Measurements from ENCODE around the gene CTSE.
A peak's percentile ranks its signal among the peaks of the same experiment; 100 is the strongest.

The CTSE gene

DNA sequence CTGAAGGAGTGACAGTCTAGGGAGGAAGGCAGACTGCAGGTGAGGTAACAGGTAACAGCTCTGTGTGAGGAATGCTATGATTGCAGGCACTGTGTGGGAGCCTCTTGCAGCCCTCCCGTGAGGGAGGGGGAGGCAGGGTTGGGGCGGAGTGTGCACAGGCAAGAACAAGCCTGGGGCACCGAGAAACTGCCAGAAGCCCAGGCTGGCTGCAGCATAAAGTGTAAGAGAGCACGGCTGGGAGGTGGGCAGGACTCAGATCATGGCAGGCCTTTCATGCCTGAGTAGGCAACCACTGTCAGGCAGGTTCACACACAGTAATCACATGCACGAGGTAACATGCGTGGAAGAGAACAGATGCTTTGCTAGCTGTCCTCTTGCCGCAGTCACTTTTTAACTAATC is 17.9 kb upstream of the CTSE start:
- H3K36me3 ChIP-seq (ENCODE audit: control insufficient read depth, insufficient read depth, low read length), result no peaks in the 10 kb centered on the region
- H3K9ac ChIP-seq (ENCODE audit: low read length), result no peak overlapping the region
- H3K4me1 ChIP-seq (ENCODE audit: control insufficient read depth, insufficient read depth, low read length), result no peaks in the 10 kb centered on the region
- no peak overlapping the region for H3K4me3 ChIP-seq (ENCODE audit: low read length)
- H3K27me3 ChIP-seq (ENCODE audit: control insufficient read depth, insufficient read depth, low read length), result no peaks in the 10 kb centered on the region
- H3K9me3 ChIP-seq (ENCODE audit: control insufficient read depth, low read length), result no peaks in the 10 kb centered on the region

DNA sequence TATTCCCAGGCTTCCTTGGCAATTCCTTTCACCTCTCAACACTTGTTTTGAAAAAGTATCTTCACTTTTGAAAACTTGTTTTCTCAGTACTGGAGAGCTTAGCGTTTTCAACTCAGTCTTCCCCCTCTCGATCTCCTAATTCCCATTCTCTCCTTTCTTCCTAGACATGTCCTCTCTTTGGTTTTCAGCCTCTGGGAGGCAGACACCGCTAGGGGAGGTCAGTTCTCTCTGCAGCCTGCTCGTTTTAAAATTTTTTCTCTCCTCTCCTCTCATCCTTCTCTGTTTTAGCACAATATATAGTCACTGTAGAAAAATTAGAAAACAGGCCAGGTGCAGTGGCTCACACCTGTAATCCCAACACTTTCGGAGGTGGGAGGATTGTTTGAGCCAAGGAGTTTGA is 16.6 kb upstream of the CTSE start:
- H3K9ac ChIP-seq (ENCODE audit: low read length), result no peak overlapping the region
- no peaks in the 10 kb centered on the region for H3K27me3 ChIP-seq (ENCODE audit: control insufficient read depth, insufficient read depth, low read length)
- no peaks in the 10 kb centered on the region for H3K36me3 ChIP-seq (ENCODE audit: control insufficient read depth, insufficient read depth, low read length)
- no peaks in the 10 kb centered on the region for H3K4me1 ChIP-seq (ENCODE audit: control insufficient read depth, insufficient read depth, low read length)
- H3K9me3 ChIP-seq (ENCODE audit: control insufficient read depth, low read length), result no peaks in the 10 kb centered on the region
- H3K4me3 ChIP-seq (ENCODE audit: low read length), result no peak overlapping the region

DNA sequence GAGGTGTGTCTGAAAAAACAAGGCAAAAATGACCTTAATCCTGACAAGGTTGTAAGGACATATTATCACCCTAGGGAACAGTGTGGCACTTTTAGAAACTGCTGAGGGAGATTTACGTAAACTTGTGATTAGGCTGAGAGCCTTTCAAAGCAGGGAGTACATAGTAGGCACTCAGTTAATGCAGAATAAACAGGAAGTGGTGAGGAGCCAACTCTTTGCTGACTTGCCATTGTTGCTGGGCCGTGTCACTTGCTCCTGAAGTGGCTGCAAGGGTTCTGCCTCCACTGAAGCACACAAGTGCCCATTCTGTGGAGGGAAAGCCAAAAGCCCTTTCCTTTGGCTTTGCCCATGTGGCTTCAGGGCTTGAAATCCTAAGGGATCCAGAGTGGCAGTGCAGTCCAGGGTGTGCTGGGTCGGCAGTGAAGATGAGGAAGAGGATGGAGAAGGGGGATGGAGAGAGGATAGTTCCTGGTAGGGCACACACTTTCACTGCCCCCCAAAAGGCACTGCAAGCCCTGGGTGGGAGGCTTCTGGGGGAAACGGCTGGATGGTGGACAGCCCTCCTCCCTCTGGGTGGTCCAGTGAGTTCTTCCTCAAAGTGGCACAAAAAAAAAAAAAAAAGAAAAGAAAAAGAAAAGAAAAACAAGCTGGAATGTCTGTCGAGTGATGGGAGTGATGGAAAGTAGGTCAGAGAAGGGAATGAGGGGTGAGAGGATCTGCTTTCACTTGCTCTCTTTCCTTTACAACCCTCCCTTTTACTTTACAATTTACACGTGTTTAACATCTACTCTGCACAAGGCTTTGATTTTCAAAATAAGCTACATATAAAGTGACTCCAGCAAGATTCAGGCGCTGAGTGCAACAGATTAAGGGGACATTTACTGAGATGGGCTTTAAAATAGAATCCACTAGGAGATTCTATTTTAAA is 15.6 kb upstream of the CTSE start:
- Histone ChIP-seq H3K4me1 (ENCODE audit: control insufficient read depth, insufficient read depth, low read length) (peaks cover 5% of the 10 kb centered on the region), H3K9ac (ENCODE audit: low read length) (no peak overlapping the region), H3K4me3 (ENCODE audit: low read length) (no peak overlapping the region), H3K27me3 (ENCODE audit: control insufficient read depth, insufficient read depth, low read length) (no peaks in the 10 kb centered on the region), H3K36me3 (ENCODE audit: control insufficient read depth, insufficient read depth, low read length) (no peaks in the 10 kb centered on the region), H3K9me3 (ENCODE audit: control insufficient read depth, low read length) (no peaks in the 10 kb centered on the region)

DNA sequence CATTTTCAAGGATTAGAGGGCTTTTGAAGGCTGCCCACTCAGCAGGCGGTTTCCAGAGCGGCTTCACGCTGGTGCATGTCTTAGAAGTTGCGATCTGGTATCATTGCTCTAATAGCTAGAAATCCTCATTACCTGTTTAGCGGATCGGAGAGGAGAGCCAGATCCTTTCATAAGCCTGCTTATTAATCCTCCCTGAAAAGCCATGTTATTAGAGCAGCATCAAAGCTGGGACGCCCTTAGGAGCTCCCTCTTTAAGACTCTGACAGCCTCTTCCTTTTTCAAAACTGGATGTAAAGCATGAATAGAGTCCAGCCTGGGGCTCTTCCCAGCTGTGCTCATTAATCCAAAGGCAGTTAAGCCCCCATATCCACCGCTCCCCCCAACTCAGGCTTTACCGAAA is 13.9 kb upstream of the CTSE start:
- Histone ChIP-seq H3K9me3 (ENCODE audit: control insufficient read depth, low read length) (no peaks in the 10 kb centered on the region), H3K4me1 (ENCODE audit: control insufficient read depth, insufficient read depth, low read length) (peaks cover 5% of the 10 kb centered on the region), H3K4me3 (ENCODE audit: low read length) (no peak overlapping the region), H3K36me3 (ENCODE audit: control insufficient read depth, insufficient read depth, low read length) (no peaks in the 10 kb centered on the region), H3K9ac (ENCODE audit: low read length) (no peak overlapping the region), H3K27me3 (ENCODE audit: control insufficient read depth, insufficient read depth, low read length) (no peaks in the 10 kb centered on the region)

DNA sequence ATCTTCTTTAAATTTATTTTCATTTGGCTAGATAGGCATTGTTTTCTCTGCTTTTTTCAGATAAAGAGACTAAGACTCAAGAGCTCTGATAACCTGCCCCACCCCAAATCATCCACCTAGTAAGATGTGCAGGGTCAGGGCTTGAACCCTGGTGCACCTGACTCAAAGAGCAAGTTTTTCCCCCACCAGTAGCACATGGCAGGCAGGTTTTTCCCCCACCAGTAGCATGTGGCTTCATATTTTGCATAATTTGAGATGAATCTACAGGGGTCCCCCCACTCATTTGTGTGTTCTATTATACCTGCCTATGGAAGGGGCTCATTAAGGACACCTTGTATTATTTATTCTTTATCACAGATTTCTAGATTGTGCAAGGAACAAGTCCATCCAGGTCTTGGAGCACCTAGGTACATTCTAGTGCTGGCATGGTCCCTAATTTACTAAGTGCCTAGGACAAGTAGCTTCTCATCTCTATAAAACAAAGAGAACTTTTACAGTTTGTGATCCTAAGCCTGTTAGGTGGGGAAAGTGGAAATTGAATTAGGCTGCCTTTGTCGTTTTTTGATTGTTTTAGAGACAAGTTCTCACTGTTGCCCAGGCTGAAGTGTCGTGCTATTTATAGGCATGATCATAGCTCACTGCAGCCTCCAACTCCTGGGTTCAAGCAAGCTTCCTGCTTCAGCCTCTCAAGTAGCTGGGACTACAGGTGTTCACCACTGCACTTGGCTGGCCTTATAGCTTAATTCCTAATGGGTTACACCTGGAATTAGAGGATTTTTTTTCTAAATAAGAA is 13.2 kb upstream of the CTSE start:
- peaks cover 5% of the 10 kb centered on the region for H3K4me1 ChIP-seq (ENCODE audit: control insufficient read depth, insufficient read depth, low read length)
- H3K36me3 ChIP-seq (ENCODE audit: control insufficient read depth, insufficient read depth, low read length), result no peaks in the 10 kb centered on the region
- H3K4me3 ChIP-seq (ENCODE audit: low read length), result no peak overlapping the region
- H3K9ac ChIP-seq (ENCODE audit: low read length), result no peak overlapping the region
- H3K27me3 ChIP-seq (ENCODE audit: control insufficient read depth, insufficient read depth, low read length), result no peaks in the 10 kb centered on the region
- H3K9me3 ChIP-seq (ENCODE audit: control insufficient read depth, low read length), result no peaks in the 10 kb centered on the region

DNA sequence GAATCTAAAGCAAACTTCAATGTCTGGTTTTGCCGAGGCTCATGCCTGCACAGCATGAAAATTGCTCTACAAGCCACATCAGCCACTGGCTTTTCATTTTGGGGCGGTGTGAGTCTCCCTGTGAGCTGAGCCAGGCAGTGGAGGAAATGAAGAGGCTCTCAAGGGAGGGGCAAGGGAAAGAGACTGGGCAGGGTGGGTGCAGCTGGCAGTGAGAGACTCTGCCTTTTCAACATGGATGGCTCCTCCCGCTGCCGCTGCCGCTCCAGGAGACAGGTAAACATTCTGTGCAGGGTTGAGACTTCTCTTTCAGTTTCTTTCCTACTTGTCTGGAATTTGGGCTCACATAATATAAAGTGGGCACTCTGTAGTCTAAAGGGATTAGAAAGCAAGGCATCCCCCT is 11.3 kb upstream of the CTSE start:
- H3K9ac ChIP-seq (ENCODE audit: low read length), result peak overlapping the region; percentile 46
- H3K36me3 ChIP-seq (ENCODE audit: control insufficient read depth, insufficient read depth, low read length), result no peaks in the 10 kb centered on the region
- H3K4me3 ChIP-seq (ENCODE audit: low read length), result no peak overlapping the region
- H3K4me1 ChIP-seq (ENCODE audit: control insufficient read depth, insufficient read depth, low read length), result peaks cover 5% of the 10 kb centered on the region
- H3K9me3 ChIP-seq (ENCODE audit: control insufficient read depth, low read length), result no peaks in the 10 kb centered on the region
- no peaks in the 10 kb centered on the region for H3K27me3 ChIP-seq (ENCODE audit: control insufficient read depth, insufficient read depth, low read length)

DNA sequence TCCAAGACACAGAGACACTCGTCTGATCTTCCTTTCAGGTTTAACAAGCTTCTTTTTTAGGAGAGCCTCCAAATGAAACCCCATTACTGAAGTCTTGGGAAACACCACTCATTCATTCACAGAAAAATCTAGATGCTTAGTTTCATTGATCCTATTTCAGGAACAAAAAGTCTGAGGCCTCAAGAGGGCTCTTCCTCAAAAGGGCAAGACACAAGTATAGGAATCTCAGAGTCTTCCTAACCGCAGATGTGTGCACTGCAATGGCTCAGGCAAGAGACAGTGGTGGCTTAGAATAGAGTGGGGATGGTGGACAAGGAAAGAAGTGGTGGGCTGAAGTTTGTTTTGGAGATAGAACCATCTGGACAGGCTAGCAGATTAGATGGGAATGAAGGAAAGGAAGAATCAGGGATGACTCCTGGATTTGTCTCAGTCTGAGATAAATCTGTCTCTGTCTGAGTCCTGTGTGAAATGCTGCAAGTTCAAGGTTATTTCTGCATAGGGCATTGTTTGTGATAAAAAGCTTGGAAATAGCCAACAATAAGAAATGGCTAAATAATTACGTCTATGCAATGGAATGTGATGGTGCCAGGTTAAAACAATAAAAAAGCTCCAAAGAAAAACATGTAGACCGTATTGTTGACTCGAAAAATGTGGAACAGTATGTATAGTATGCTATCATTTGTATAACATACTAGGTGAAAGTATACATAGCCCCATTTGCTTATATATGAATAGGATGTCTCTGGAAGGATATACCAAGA is 8.9 kb upstream of the CTSE start:
- Histone ChIP-seq H3K27me3 (ENCODE audit: control insufficient read depth, insufficient read depth, low read length) (no peaks in the 10 kb centered on the region), H3K36me3 (ENCODE audit: control insufficient read depth, insufficient read depth, low read length) (no peaks in the 10 kb centered on the region), H3K4me3 (ENCODE audit: low read length) (no peak overlapping the region), H3K9ac (ENCODE audit: low read length) (no peak overlapping the region), H3K9me3 (ENCODE audit: control insufficient read depth, low read length) (no peaks in the 10 kb centered on the region), H3K4me1 (ENCODE audit: control insufficient read depth, insufficient read depth, low read length) (peaks cover 5% of the 10 kb centered on the region)

DNA sequence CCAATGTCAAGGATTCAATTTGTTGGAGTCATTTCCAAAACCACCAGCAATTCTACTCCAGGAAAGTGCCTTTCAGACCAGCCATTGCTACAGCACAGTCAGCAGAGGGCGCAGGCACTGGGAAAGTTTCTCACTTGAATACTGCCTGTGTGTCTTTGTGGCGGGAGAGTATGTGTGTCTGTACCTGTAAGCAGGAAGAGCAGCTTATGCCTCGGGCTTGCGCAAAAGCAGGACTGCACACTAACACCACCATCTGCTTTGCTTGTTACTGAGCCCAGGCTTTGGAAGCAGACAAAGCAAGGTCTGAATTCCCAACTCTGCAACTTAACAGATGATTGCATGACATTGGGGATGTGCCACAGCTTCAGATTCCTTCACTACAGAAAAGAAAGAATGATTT is 7.0 kb upstream of the CTSE start:
- H3K36me3 ChIP-seq (ENCODE audit: control insufficient read depth, insufficient read depth, low read length), result no peaks in the 10 kb centered on the region
- H3K4me1 ChIP-seq (ENCODE audit: control insufficient read depth, insufficient read depth, low read length), result peaks cover 10% of the 10 kb centered on the region
- no peak overlapping the region for H3K9ac ChIP-seq (ENCODE audit: low read length)
- H3K27me3 ChIP-seq (ENCODE audit: control insufficient read depth, insufficient read depth, low read length), result no peaks in the 10 kb centered on the region
- no peak overlapping the region for H3K4me3 ChIP-seq (ENCODE audit: low read length)
- no peaks in the 10 kb centered on the region for H3K9me3 ChIP-seq (ENCODE audit: control insufficient read depth, low read length)

DNA sequence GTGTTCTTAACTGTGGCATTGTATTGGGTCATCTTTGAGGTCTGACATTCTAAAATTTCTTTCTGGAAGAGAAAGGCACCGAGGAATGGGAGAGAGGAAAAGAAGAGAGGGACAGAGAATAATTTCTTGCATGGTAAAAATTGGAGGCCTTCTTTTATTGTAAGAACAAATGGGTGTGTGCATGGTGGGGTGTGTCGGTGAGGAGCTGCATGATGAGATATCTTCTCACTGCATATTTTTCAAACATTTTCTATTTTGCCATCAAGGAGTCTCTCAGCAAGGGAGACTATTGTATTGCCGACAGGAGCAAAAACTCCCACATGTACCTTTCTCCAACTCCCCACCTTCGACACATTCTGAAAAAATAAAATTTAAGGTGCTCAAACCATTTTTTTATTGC is 6.5 kb upstream of the CTSE start:
- Histone ChIP-seq H3K4me3 (ENCODE audit: low read length) (no peak overlapping the region), H3K4me1 (ENCODE audit: control insufficient read depth, insufficient read depth, low read length) (peaks cover 16% of the 10 kb centered on the region), H3K9me3 (ENCODE audit: control insufficient read depth, low read length) (no peaks in the 10 kb centered on the region), H3K27me3 (ENCODE audit: control insufficient read depth, insufficient read depth, low read length) (no peaks in the 10 kb centered on the region), H3K36me3 (ENCODE audit: control insufficient read depth, insufficient read depth, low read length) (no peaks in the 10 kb centered on the region), H3K9ac (ENCODE audit: low read length) (no peak overlapping the region)

DNA sequence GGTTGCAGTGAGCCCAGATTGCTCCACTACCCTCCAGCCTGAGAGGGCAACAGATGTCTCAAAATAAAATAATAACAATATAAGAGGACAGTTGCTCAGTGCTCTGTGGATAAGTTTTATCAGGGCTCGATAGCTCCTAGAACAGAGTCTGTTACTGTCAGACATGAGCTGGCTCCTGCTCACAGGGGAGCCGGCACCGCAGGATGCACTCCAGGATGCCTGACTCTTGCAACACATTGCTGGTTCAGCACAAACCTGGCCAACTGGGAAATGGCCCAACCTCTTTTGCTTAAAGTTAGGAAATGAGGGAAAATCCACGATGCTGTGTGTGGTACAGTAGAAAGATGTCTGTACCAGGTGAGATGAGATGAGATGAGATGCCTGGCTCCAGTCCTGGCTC is 5.8 kb upstream of the CTSE start:
- H3K36me3 ChIP-seq (ENCODE audit: control insufficient read depth, insufficient read depth, low read length), result no peaks in the 10 kb centered on the region
- H3K9me3 ChIP-seq (ENCODE audit: control insufficient read depth, low read length), result no peaks in the 10 kb centered on the region
- H3K4me3 ChIP-seq (ENCODE audit: low read length), result no peak overlapping the region
- peaks cover 18% of the 10 kb centered on the region for H3K4me1 ChIP-seq (ENCODE audit: control insufficient read depth, insufficient read depth, low read length)
- H3K9ac ChIP-seq (ENCODE audit: low read length), result no peak overlapping the region
- H3K27me3 ChIP-seq (ENCODE audit: control insufficient read depth, insufficient read depth, low read length), result no peaks in the 10 kb centered on the region

DNA sequence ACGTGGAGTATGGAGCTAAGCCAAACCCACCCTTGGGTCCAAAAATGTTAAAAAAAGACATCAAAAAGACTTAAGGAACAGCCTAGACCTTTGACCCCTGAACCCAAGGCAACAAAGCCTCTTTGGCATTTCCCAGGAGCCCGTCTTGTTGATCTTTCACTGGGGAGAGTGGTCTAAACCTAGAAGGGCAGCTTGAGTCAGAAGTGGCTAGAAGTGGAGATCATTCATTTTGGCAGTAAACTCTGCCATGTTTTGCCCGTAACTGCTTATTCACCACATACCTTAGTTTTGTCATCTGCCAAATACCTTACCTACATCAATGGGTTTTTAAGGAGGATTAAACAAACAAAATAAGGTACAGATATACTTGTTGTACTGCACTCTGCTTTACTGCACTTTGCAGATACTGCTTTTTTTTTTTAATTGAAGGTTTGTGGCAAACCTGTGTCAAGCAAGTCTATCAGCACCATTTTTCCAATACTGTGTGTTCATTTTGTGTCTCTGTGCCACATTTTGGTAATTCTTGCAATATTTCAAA is 1.7 kb upstream of the CTSE start:
- H3K9ac ChIP-seq (ENCODE audit: low read length), result no peak overlapping the region
- H3K36me3 ChIP-seq (ENCODE audit: control insufficient read depth, insufficient read depth, low read length), result peaks cover 13% of the 10 kb centered on the region
- peak overlapping the region; percentile 6 for H3K4me3 ChIP-seq (ENCODE audit: low read length)
- H3K27me3 ChIP-seq (ENCODE audit: control insufficient read depth, insufficient read depth, low read length), result no peaks in the 10 kb centered on the region
- H3K4me1 ChIP-seq (ENCODE audit: control insufficient read depth, insufficient read depth, low read length), result peaks cover 25% of the 10 kb centered on the region
- H3K9me3 ChIP-seq (ENCODE audit: control insufficient read depth, low read length), result no peaks in the 10 kb centered on the region

Data from mucosa of stomach (tissue), 1 donor.